SK-N-SH treated with all-trans-retinoic acid at 6 μM for 48 hours (cell line): ENCODE data around the gene DNAAF8.

Source experiments
- ATAC-seq: fragments of 200-7000 bp; cut with Tn5 transposase; 3 replicates; pipeline ENCODE4 v1.9.1; 2020; ENCODE audit warnings: mild to moderate bottlenecking, moderate library complexity
- ARNTL ChIP-seq: fragments of 450-650 bp; formaldehyde crosslinking; IDR thresholded peaks from 2 replicates; pipeline ENCODE4 v1.5.0; 2020; ENCODE audit warnings: low read depth, mild to moderate bottlenecking, moderate library complexity, borderline replicate concordance
- CREB5 ChIP-seq: fragments of 250-450 bp; sonication (Bioruptor Pico); IDR thresholded peaks from 2 replicates; pipeline ENCODE4 v1.5.1; 2020; ENCODE audit warnings: low read depth, mild to moderate bottlenecking, moderate library complexity
- CSDC2 ChIP-seq: fragments of 250-450 bp; sonication (Bioruptor Pico); IDR thresholded peaks from 2 replicates; pipeline ENCODE4 v1.5.0; 2020; ENCODE audit warnings: mild to moderate bottlenecking, moderate library complexity
- CSRNP3 ChIP-seq: fragments of 250-450 bp; sonication (Bioruptor Pico); IDR thresholded peaks from 2 replicates; pipeline ENCODE4 v1.5.1; 2021; ENCODE audit warnings: mild to moderate bottlenecking, moderate library complexity
- ESRRG ChIP-seq: fragments of 250-450 bp; sonication (Bioruptor Pico); IDR thresholded peaks from 2 replicates; pipeline ENCODE4 v1.6.1; 2021; ENCODE audit warnings: mild to moderate bottlenecking
- GLIS3 ChIP-seq: fragments of 250-450 bp; sonication (Bioruptor Pico); IDR thresholded peaks from 2 replicates; pipeline ENCODE4 v1.5.0; 2020; ENCODE audit warnings: mild to moderate bottlenecking, moderate library complexity
- ISL1 ChIP-seq: fragments of 250-450 bp; sonication (Bioruptor Pico); IDR thresholded peaks from 2 replicates; pipeline ENCODE4 v2.1.2; 2022; ENCODE audit warnings: mild to moderate bottlenecking, moderate library complexity
- OSR1 ChIP-seq: fragments of 250-450 bp; sonication (Bioruptor Pico); IDR thresholded peaks from 2 replicates; pipeline ENCODE4 v1.8.0; 2022; ENCODE audit warnings: moderate library complexity, mild to moderate bottlenecking, inconsistent platforms
- PPARA ChIP-seq: fragments of 250-450 bp; sonication (Bioruptor Pico); IDR thresholded peaks from 2 replicates; pipeline ENCODE4 v1.5.0; 2020; ENCODE audit warnings: mild to moderate bottlenecking, borderline replicate concordance
- RARB ChIP-seq: fragments of 250-450 bp; sonication (Bioruptor Pico); IDR thresholded peaks from 2 replicates; pipeline ENCODE4 v1.8.0; 2021; ENCODE audit warnings: mild to moderate bottlenecking, moderate library complexity
- SNAI2 ChIP-seq: fragments of 250-450 bp; sonication (Bioruptor Pico); IDR thresholded peaks from 2 replicates; pipeline ENCODE4 v1.5.0; 2020; ENCODE audit warnings: mild to moderate bottlenecking, moderate library complexity
- TCF4 ChIP-seq: fragments of 250-450 bp; sonication (Bioruptor Pico); IDR thresholded peaks from 2 replicates; pipeline ENCODE4 v1.8.0; 2021; ENCODE audit warnings: mild to moderate bottlenecking, moderate library complexity, borderline replicate concordance
- TOX ChIP-seq: fragments of 250-450 bp; sonication (Bioruptor Pico); IDR thresholded peaks from 2 replicates; pipeline ENCODE4 v1.8.0; 2021; ENCODE audit warnings: mild to moderate bottlenecking, moderate library complexity, borderline replicate concordance
- ZC3H10 ChIP-seq: fragments of 250-450 bp; sonication (Bioruptor Pico); IDR thresholded peaks from 2 replicates; pipeline ENCODE4 v1.5.1; 2021; ENCODE audit warnings: mild to moderate bottlenecking, moderate library complexity
- ZFP3 ChIP-seq: fragments of 250-450 bp; sonication (Bioruptor Pico); IDR thresholded peaks from 2 replicates; pipeline ENCODE4 v1.5.0; 2020; ENCODE audit warnings: mild to moderate bottlenecking, moderate library complexity
- ZFP30 ChIP-seq: fragments of 450-650 bp; formaldehyde crosslinking; IDR thresholded peaks from 2 replicates; pipeline ENCODE4 v1.5.0; 2022; ENCODE audit warnings: mild to moderate bottlenecking, moderate library complexity
- ZNF565 ChIP-seq: fragments of 450-650 bp; formaldehyde crosslinking; conservative IDR thresholded peaks from 2 replicates; pipeline ENCODE4 v1.5.0; 2020; ENCODE audit warnings: low read depth, mild to moderate bottlenecking, moderate library complexity
- ZNF70 ChIP-seq: fragments of 450-650 bp; formaldehyde crosslinking; IDR thresholded peaks from 2 replicates; pipeline ENCODE4 v1.5.0; 2020; ENCODE audit warnings: mild to moderate bottlenecking, moderate library complexity
- ZNF8 ChIP-seq: fragments of 450-650 bp; formaldehyde crosslinking; IDR thresholded peaks from 2 replicates; pipeline ENCODE4 v1.5.0; 2020; ENCODE audit warnings: mild to moderate bottlenecking, moderate library complexity
- TF ChIP-seq, protein P1 (sequence below): fragments of 250-450 bp; sonication (Bioruptor Pico); IDR thresholded peaks from 2 replicates; pipeline ENCODE4 v1.5.0; 2020; ENCODE audit warnings: mild to moderate bottlenecking, moderate library complexity
- TF ChIP-seq, protein P2 (sequence below): fragments of 250-450 bp; sonication (Bioruptor Pico); IDR thresholded peaks from 2 replicates; pipeline ENCODE4 v1.8.0; 2021; ENCODE audit warnings: low read depth, mild to moderate bottlenecking, moderate library complexity, borderline replicate concordance
- TF ChIP-seq, protein P3 (sequence below): fragments of 250-450 bp; sonication (Bioruptor Pico); IDR thresholded peaks from 2 replicates; pipeline ENCODE4 v1.8.0; 2020; ENCODE audit warnings: mild to moderate bottlenecking, moderate library complexity, borderline replicate concordance

The DNAAF8 gene

GRCh38 chr16:4701791-4702465 lies 32.4 kb upstream of the DNAAF8 start:
- TF ChIP-seq ZNF565 (CRISPR knock-in tag): no peak
- no peak for ATAC-seq

DNA sequence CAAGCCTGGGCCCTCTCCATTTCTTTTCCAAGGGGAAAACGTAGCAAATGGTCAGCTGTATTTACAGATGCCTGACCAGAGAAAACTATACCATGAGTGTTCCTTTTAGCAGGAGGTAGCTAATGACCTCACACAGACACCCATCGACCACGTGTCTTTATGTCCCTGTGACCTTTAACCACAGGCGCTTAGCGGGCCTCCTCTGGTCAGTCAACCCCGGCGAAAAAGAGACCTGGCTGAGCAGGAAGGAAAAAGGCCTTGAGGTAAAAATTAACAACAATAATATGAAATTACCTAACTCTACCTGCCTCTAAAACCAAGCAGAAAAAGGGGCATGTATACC lies 31.9 kb upstream of the DNAAF8 start:
- no peak for ATAC-seq
- TF ChIP-seq CSDC2 (CRISPR knock-in tag) (no peak), TCF4 (CRISPR knock-in tag) (no peak), ESRRG (CRISPR knock-in tag) (no peak), ZFP30 (no peak), CREB5 (CRISPR knock-in tag) (no peak), ZNF70 (CRISPR knock-in tag) (no peak), TOX (CRISPR knock-in tag) (no peak), ZFP3 (CRISPR knock-in tag) (no peak), OSR1 (CRISPR knock-in tag) (no peak), PPARA (CRISPR knock-in tag) (no peak), ARNTL (CRISPR knock-in tag) (no peak), CSRNP3 (CRISPR knock-in tag) (no peak), RARB (CRISPR knock-in tag) (no peak)
- TF ChIP-seq, protein P1, sequence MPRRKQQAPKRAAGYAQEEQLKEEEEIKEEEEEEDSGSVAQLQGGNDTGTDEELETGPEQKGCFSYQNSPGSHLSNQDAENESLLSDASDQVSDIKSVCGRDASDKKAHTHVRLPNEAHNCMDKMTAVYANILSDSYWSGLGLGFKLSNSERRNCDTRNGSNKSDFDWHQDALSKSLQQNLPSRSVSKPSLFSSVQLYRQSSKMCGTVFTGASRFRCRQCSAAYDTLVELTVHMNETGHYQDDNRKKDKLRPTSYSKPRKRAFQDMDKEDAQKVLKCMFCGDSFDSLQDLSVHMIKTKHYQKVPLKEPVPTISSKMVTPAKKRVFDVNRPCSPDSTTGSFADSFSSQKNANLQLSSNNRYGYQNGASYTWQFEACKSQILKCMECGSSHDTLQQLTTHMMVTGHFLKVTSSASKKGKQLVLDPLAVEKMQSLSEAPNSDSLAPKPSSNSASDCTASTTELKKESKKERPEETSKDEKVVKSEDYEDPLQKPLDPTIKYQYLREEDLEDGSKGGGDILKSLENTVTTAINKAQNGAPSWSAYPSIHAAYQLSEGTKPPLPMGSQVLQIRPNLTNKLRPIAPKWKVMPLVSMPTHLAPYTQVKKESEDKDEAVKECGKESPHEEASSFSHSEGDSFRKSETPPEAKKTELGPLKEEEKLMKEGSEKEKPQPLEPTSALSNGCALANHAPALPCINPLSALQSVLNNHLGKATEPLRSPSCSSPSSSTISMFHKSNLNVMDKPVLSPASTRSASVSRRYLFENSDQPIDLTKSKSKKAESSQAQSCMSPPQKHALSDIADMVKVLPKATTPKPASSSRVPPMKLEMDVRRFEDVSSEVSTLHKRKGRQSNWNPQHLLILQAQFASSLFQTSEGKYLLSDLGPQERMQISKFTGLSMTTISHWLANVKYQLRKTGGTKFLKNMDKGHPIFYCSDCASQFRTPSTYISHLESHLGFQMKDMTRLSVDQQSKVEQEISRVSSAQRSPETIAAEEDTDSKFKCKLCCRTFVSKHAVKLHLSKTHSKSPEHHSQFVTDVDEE (CRISPR knock-in tag): no peak
- TF ChIP-seq, protein P2, sequence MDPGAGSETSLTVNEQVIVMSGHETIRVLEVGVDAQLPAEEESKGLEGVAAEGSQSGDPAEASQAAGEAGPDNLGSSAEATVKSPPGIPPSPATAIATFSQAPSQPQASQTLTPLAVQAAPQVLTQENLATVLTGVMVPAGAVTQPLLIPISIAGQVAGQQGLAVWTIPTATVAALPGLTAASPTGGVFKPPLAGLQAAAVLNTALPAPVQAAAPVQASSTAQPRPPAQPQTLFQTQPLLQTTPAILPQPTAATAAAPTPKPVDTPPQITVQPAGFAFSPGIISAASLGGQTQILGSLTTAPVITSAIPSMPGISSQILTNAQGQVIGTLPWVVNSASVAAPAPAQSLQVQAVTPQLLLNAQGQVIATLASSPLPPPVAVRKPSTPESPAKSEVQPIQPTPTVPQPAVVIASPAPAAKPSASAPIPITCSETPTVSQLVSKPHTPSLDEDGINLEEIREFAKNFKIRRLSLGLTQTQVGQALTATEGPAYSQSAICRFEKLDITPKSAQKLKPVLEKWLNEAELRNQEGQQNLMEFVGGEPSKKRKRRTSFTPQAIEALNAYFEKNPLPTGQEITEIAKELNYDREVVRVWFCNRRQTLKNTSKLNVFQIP (CRISPR knock-in tag): no peak

- ATAC-seq: no peak
- TF ChIP-seq ZFP3 (CRISPR knock-in tag) (no peak), GLIS3 (CRISPR knock-in tag) (no peak), OSR1 (CRISPR knock-in tag) (no peak)
Measured at GRCh38 chr16:4703906-4704305, 30.4 kb upstream of the DNAAF8 start.

DNA sequence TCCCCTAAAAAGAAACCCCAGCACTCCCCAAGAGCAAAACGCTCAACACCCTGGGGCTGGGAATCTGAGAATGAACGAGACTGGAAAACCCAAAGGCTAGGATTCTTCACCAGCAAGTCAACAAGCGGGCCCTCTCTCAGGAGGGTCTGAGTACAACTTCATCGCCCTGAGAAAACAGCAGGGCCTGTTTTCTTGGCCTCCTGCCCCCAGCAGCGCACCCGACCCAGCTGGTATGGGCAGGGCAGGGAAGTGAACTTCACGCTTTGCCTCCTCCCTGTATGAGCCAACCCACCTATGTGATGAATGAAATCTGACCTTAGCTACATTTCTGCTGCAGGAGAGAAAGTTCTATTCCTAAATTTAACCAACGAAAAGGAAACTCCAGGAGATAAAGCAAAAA lies 29.8 kb upstream of the DNAAF8 start:
- ATAC-seq: no peak
- no peak for TF ChIP-seq ZNF8 (CRISPR knock-in tag)
- TF ChIP-seq GLIS3 (CRISPR knock-in tag): no peak
- no peak for TF ChIP-seq SNAI2 (CRISPR knock-in tag)
- no peak for TF ChIP-seq ZNF70 (CRISPR knock-in tag)
- TF ChIP-seq ZC3H10 (CRISPR knock-in tag): no peak
- TF ChIP-seq, protein P1 (CRISPR knock-in tag): no peak
- no peak for TF ChIP-seq ARNTL (CRISPR knock-in tag)
- TF ChIP-seq CSRNP3 (CRISPR knock-in tag): no peak
- TF ChIP-seq ZNF565 (CRISPR knock-in tag): no peak
- TF ChIP-seq TCF4 (CRISPR knock-in tag): no peak
- TF ChIP-seq, protein P3, sequence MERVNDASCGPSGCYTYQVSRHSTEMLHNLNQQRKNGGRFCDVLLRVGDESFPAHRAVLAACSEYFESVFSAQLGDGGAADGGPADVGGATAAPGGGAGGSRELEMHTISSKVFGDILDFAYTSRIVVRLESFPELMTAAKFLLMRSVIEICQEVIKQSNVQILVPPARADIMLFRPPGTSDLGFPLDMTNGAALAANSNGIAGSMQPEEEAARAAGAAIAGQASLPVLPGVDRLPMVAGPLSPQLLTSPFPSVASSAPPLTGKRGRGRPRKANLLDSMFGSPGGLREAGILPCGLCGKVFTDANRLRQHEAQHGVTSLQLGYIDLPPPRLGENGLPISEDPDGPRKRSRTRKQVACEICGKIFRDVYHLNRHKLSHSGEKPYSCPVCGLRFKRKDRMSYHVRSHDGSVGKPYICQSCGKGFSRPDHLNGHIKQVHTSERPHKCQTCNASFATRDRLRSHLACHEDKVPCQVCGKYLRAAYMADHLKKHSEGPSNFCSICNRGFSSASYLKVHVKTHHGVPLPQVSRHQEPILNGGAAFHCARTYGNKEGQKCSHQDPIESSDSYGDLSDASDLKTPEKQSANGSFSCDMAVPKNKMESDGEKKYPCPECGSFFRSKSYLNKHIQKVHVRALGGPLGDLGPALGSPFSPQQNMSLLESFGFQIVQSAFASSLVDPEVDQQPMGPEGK: no peak
- TF ChIP-seq ISL1: no peak
